Kidney (tissue), 14 donors: ENCODE results near the gene MYORG. TPM values are rescaled to one million over a fixed set of nuclear protein-coding genes. Genes with fewer than 3 reads are reported as not detected.

Experiments used
- DNase-seq, 5 donors: peaks; one replicate each; pipeline ENCODE4 v3.0.0-alpha.2; 2013 to 2020
- FAIRE-seq: peaks from 2 replicates; lab custom pipeline; 2012; peaks lifted over from hg19 to GRCh38; lab: Jason Lieb, UNC
- H3K27ac ChIP-seq, 2 donors: one replicate each; pipeline ENCODE4 v1.7.0; 2013; ENCODE audit warnings: low read depth in 2 of 2, low read length in 2 of 2, inconsistent platforms in 1 of 2
- H3K27me3 ChIP-seq: one replicate; pipeline ENCODE4 v1.7.1; 2013; ENCODE audit warnings: low read length, inconsistent platforms; ENCODE audit not compliant: control insufficient read depth, insufficient read depth
- H3K36me3 ChIP-seq, 3 donors: one replicate each; pipeline versions ENCODE4 v1.7.0 to v1.7.1; 2013; ENCODE audit warnings: low read length in 3 of 3, control low read depth in 1 of 3, inconsistent platforms in 1 of 3; ENCODE audit not compliant: insufficient read depth in 3 of 3, control insufficient read depth in 2 of 3
- H3K4me1 ChIP-seq, 3 donors: one replicate each; pipeline versions ENCODE4 v1.7.0 to v1.7.1; 2013; ENCODE audit warnings: low read length in 3 of 3, inconsistent platforms in 1 of 3, low read depth in 1 of 3; ENCODE audit not compliant: control insufficient read depth in 2 of 3, insufficient read depth in 2 of 3
- H3K4me3 ChIP-seq, 3 donors: one replicate each; pipeline versions ENCODE4 v1.7.0 to v1.8.1; 2013; ENCODE audit warnings: low read length in 3 of 3, control low read depth in 1 of 3, inconsistent platforms in 1 of 3
- H3K9ac ChIP-seq, 3 donors: one replicate each; pipeline versions ENCODE4 v1.7.0 to v1.7.1; 2013; ENCODE audit warnings: low read length in 3 of 3, control low read depth in 1 of 3, inconsistent platforms in 1 of 3
- H3K9me3 ChIP-seq, 3 donors: one replicate each; pipeline versions ENCODE4 v1.7.0 to v1.7.1; 2013; ENCODE audit warnings: low read length in 3 of 3, control low read depth in 1 of 3, inconsistent platforms in 1 of 3; ENCODE audit not compliant: control insufficient read depth in 2 of 3, insufficient read depth in 1 of 3
- CTCF ChIP-seq: IDR thresholded peaks from 3 replicates; pipeline ENCODE4 v1.5.1; 2012; ENCODE audit warnings: mild to moderate bottlenecking, moderate library complexity, borderline replicate concordance; ENCODE audit not compliant: insufficient read depth; ENCODE audit errors: extremely low read depth
- intact Hi-C: fragments of 100-400 bp; cut with DNase I; formaldehyde crosslinking; loops from one replicate; pipeline ENCODE4 v1.11.1; 2022
- polyA plus RNA-seq: library from polyadenylated mRNA; stranded (reverse); fragments of 350-450 nt; fragmentation: Illumina TruSeq; extraction: RNeasy Lipid Tissue Mini Kit (QIAGEN cat#74804); gene quantifications from one replicate; pipeline ENCODE4 v1.2.3, GENCODE V29; 2014; ENCODE audit warnings: low read depth, low replicate concordance; ENCODE audit not compliant: insufficient read depth
- total RNA-seq: library from RNA; stranded (reverse); fragmentation: NEBNext Ultra II Directional; extraction: Animal tissue kit (Norgen Biotek cat#: 25700); gene quantifications from one replicate; pipeline ENCODE4 v1.2.1, GENCODE V29; 2021
- donor health status: control.
- donor health status: control.
- donor health status: control.
- donor health status: control.
- donor health status: control.
- donor health status: DM: yes; HTN: yes; CAD: no.
- donor health status: Normal renal cell carcinoma (clear cell type).

Gene MYORG
- total and polyA plus RNA-seq, 2 donors from 2014 or later = 8.1 to 13.5 TPM

- intact Hi-C loops = no loop called here
- DNase-seq = no peak
- no peak for TF ChIP-seq CTCF
Measured at GRCh38 chr9:34337403-34337802, 39.3 kb downstream of the MYORG start.

GRCh38 chr9:34335376-34335775 lies 41.3 kb downstream of the MYORG start:
- Histone ChIP-seq H3K27ac (no peak overlapping the region), H3K4me3 (no peak overlapping the region), H3K36me3 (peaks cover 3 to 8% (median 7%) of the 10 kb centered on the region in 3 donors), H3K4me1 (peaks cover 0 to 4% (median 2%) of the 10 kb centered on the region in 3 donors), H3K27me3 (no peaks in the 10 kb centered on the region), H3K9ac (no peak overlapping the region), H3K9me3 (no peaks in the 10 kb centered on the region)
- FAIRE-seq = no peak
- no peak for TF ChIP-seq CTCF
- intact Hi-C loops = no loop called here
- DNase-seq = no peak

More at GRCh38 chr9:34337403-34337802, 39.3 kb downstream of the MYORG start:
- no peak overlapping the region for H3K27ac ChIP-seq
- H3K36me3 ChIP-seq = peaks cover 3 to 8% (median 7%) of the 10 kb centered on the region in 3 donors
- no peak overlapping the region for H3K9ac ChIP-seq
- H3K9me3 ChIP-seq = no peaks in the 10 kb centered on the region
- H3K4me3 ChIP-seq = no peak overlapping the region
- no peaks in the 10 kb centered on the region for H3K27me3 ChIP-seq
- FAIRE-seq = no peak
- H3K4me1 ChIP-seq = peaks cover 0 to 12% (median 10%) of the 10 kb centered on the region in 3 donors

GRCh38 chr9:34334916-34335315 lies 41.8 kb downstream of the MYORG start:
- DNase-seq (no peak), FAIRE-seq (no peak)
- Histone ChIP-seq H3K4me3 (no peak overlapping the region), H3K9me3 (no peaks in the 10 kb centered on the region), H3K36me3 (peaks cover 3 to 8% (median 7%) of the 10 kb centered on the region in 3 donors), H3K27me3 (no peaks in the 10 kb centered on the region), H3K27ac (no peak overlapping the region), H3K9ac (no peak overlapping the region), H3K4me1 (peaks cover 0 to 4% (median 2%) of the 10 kb centered on the region in 3 donors)
- no peak for TF ChIP-seq CTCF
- intact Hi-C loops = no loop called here

GRCh38 chr9:34334337-34334824 lies 42.3 kb downstream of the MYORG start:
- H3K9ac ChIP-seq = no peak overlapping the region
- peaks cover 3 to 8% (median 7%) of the 10 kb centered on the region in 3 donors for H3K36me3 ChIP-seq
- H3K9me3 ChIP-seq = no peaks in the 10 kb centered on the region
- peaks cover 0 to 4% (median 2%) of the 10 kb centered on the region in 3 donors for H3K4me1 ChIP-seq
- TF ChIP-seq CTCF = no peak
- no peak for DNase-seq
- H3K27me3 ChIP-seq = no peaks in the 10 kb centered on the region
- FAIRE-seq = no peak
- H3K4me3 ChIP-seq = no peak overlapping the region
- no peak overlapping the region for H3K27ac ChIP-seq
- intact Hi-C loops = no loop called here
